GM10847 (cell line): ENCODE measurements around the gene CASKIN2.

Experiments
- POLR2A ChIP-seq: IDR thresholded peaks from 2 replicates; pipeline ENCODE4 v1.6.1; 2011; ENCODE audit not compliant: insufficient read length; ENCODE audit errors: extremely low read depth

Gene CASKIN2

GRCh38 chr17:75505640-75506039, 9.7 kb downstream of the CASKIN2 start:
- TF ChIP-seq POLR2A, result no peak

GRCh38 chr17:75505152-75505409, 10.3 kb downstream of the CASKIN2 start:
- no peak for TF ChIP-seq POLR2A

GRCh38 chr17:75504347-75505151, 10.8 kb downstream of the CASKIN2 start:
- TF ChIP-seq POLR2A, result no peak

GRCh38 chr17:75503976-75504346, 11.4 kb downstream of the CASKIN2 start:
- no peak for TF ChIP-seq POLR2A

- no peak for TF ChIP-seq POLR2A
Observed at GRCh38 chr17:75503337-75503950, 11.9 kb downstream of the CASKIN2 start.

GRCh38 chr17:75502721-75503329, 12.5 kb downstream of the CASKIN2 start:
- TF ChIP-seq POLR2A, result no peak

GRCh38 chr17:75502072-75502720, 13.1 kb downstream of the CASKIN2 start:
- TF ChIP-seq POLR2A, result no peak

GRCh38 chr17:75501378-75502071, 13.8 kb downstream of the CASKIN2 start:
- TF ChIP-seq POLR2A, result no peak

GRCh38 chr17:75500419-75501216, 14.7 kb downstream of the CASKIN2 start:
- TF ChIP-seq POLR2A, result no peak

GRCh38 chr17:75499313-75500022, 15.9 kb downstream of the CASKIN2 start:
- TF ChIP-seq POLR2A, result no peak

GRCh38 chr17:75498726-75499213, 16.6 kb downstream of the CASKIN2 start:
- no peak for TF ChIP-seq POLR2A

GRCh38 chr17:75498039-75498725, 17.2 kb downstream of the CASKIN2 start:
- no peak for TF ChIP-seq POLR2A

- no peak for TF ChIP-seq POLR2A
Observed at GRCh38 chr17:75496005-75496404, 19.3 kb downstream of the CASKIN2 start.
